GM19395 (cell line): ENCODE measurements around the gene HS3ST3B1.

ENCODE experiments used
- ATAC-seq: cut with Tn5 transposase; IDR thresholded peaks from one replicate; pipeline ENCODE4 v1.9.1; 2021; ENCODE audit warnings: mild to moderate bottlenecking, moderate library complexity; ENCODE audit not compliant: unreplicated experiment

Gene HS3ST3B1

GRCh38 chr17:14302431-14303099 is 1.7 kb downstream of the HS3ST3B1 start:
- peak; percentile 43 for ATAC-seq

- no peak for ATAC-seq
Observed at GRCh38 chr17:14303343-14304221, 2.7 kb downstream of the HS3ST3B1 start.

GRCh38 chr17:14304222-14304772 is 3.4 kb downstream of the HS3ST3B1 start:
- ATAC-seq, result no peak

- no peak for ATAC-seq
Observed at GRCh38 chr17:14304773-14305517, 4.1 kb downstream of the HS3ST3B1 start.

GRCh38 chr17:14305785-14306496 is 5.1 kb downstream of the HS3ST3B1 start:
- no peak for ATAC-seq

GRCh38 chr17:14306596-14306995 is 5.7 kb downstream of the HS3ST3B1 start:
- no peak for ATAC-seq

GRCh38 chr17:14307560-14308024 is 6.7 kb downstream of the HS3ST3B1 start:
- ATAC-seq, result no peak

- ATAC-seq, result no peak
Observed at GRCh38 chr17:14308636-14308964, 7.7 kb downstream of the HS3ST3B1 start.

GRCh38 chr17:14308965-14309879 is 8.3 kb downstream of the HS3ST3B1 start:
- no peak for ATAC-seq

- no peak for ATAC-seq
Observed at GRCh38 chr17:14310101-14310500, 9.2 kb downstream of the HS3ST3B1 start.

- ATAC-seq, result no peak
Observed at GRCh38 chr17:14310605-14311004, 9.7 kb downstream of the HS3ST3B1 start.

GRCh38 chr17:14311186-14311705 is 10.4 kb downstream of the HS3ST3B1 start:
- no peak for ATAC-seq

GRCh38 chr17:14311981-14312380 is 11.1 kb downstream of the HS3ST3B1 start:
- ATAC-seq, result no peak

- no peak for ATAC-seq
Observed at GRCh38 chr17:14312522-14312921, 11.6 kb downstream of the HS3ST3B1 start.

- ATAC-seq, result no peak
Observed at GRCh38 chr17:14316126-14316832, 15.4 kb downstream of the HS3ST3B1 start.

- no peak for ATAC-seq
Observed at GRCh38 chr17:14317383-14317782, 16.5 kb downstream of the HS3ST3B1 start.

- ATAC-seq, result no peak
Observed at GRCh38 chr17:14318109-14318917, 17.4 kb downstream of the HS3ST3B1 start.

- no peak for ATAC-seq
Observed at GRCh38 chr17:14318918-14319205, 18.0 kb downstream of the HS3ST3B1 start.
